ENCODE results near the gene CCDC77.

Gene CCDC77

GRCh38 chr12:447141-447540 lies 45.7 kb downstream of the CCDC77 start:
- Histone ChIP-seq H3K4me1 (peaks cover 7% of the 10 kb centered on the region; the same call in 1 of the 2 replicates), H3K36me3 (peaks cover 3% of the 10 kb centered on the region; the same call in 1 of the 2 replicates), H3K4me3 (ENCODE audit: low read depth, low read length) (no peak overlapping the region), H3K9me3 (no peaks in the 10 kb centered on the region), H3K27me3 (no peaks in the 10 kb centered on the region)
- DNase-seq, result no peak
- TF ChIP-seq CTCF (IDR thresholded peaks at IDR 0.05; ENCODE audit: low read depth, low read length), result no peak

- Histone ChIP-seq H3K4me1 (peaks cover 7% of the 10 kb centered on the region; the same call in 1 of the 2 replicates), H3K27me3 (no peaks in the 10 kb centered on the region), H3K36me3 (no peaks in the 10 kb centered on the region), H3K9me3 (no peaks in the 10 kb centered on the region), H3K4me3 (ENCODE audit: low read depth, low read length) (no peak overlapping the region)
- TF ChIP-seq CTCF (IDR thresholded peaks at IDR 0.05; ENCODE audit: low read depth, low read length), result no peak
- no peak for DNase-seq
Observed at GRCh38 chr12:449203-449602, 47.8 kb downstream of the CCDC77 start.

- H3K36me3 ChIP-seq, result no peaks in the 10 kb centered on the region
- no peak for DNase-seq
- TF ChIP-seq CTCF (IDR thresholded peaks at IDR 0.05; ENCODE audit: low read depth, low read length), result no peak
- no peaks in the 10 kb centered on the region for H3K27me3 ChIP-seq
- no peak overlapping the region for H3K4me3 ChIP-seq (ENCODE audit: low read depth, low read length)
- peaks cover 7% of the 10 kb centered on the region; the same call in 1 of the 2 replicates for H3K4me1 ChIP-seq
- no peaks in the 10 kb centered on the region for H3K9me3 ChIP-seq
Observed at GRCh38 chr12:450438-450837, 49.0 kb downstream of the CCDC77 start.

- peaks cover 7% of the 10 kb centered on the region; the same call in 1 of the 2 replicates for H3K4me1 ChIP-seq
- H3K27me3 ChIP-seq, result peaks cover 1% of the 10 kb centered on the region; the same call in 1 of the 2 replicates
- DNase-seq, result peak; percentile 40
- no peaks in the 10 kb centered on the region for H3K36me3 ChIP-seq
- H3K9me3 ChIP-seq, result no peaks in the 10 kb centered on the region
- no peak; the same call in 1 of the 2 replicates for TF ChIP-seq CTCF (IDR thresholded peaks at IDR 0.05; ENCODE audit: low read depth, low read length)
- no peak overlapping the region for H3K4me3 ChIP-seq (ENCODE audit: low read depth, low read length)
Observed at GRCh38 chr12:452667-453210, 51.3 kb downstream of the CCDC77 start.

- no peak for TF ChIP-seq CTCF (IDR thresholded peaks at IDR 0.05; ENCODE audit: low read depth, low read length)
- no peak overlapping the region for H3K4me3 ChIP-seq (ENCODE audit: low read depth, low read length)
- DNase-seq, result no peak
- no peaks in the 10 kb centered on the region for H3K36me3 ChIP-seq
- no peaks in the 10 kb centered on the region for H3K4me1 ChIP-seq
- H3K27me3 ChIP-seq, result peaks cover 12% of the 10 kb centered on the region
- peaks cover 5% of the 10 kb centered on the region for H3K9me3 ChIP-seq
Observed at GRCh38 chr12:454833-455232, 53.4 kb downstream of the CCDC77 start.

DNA sequence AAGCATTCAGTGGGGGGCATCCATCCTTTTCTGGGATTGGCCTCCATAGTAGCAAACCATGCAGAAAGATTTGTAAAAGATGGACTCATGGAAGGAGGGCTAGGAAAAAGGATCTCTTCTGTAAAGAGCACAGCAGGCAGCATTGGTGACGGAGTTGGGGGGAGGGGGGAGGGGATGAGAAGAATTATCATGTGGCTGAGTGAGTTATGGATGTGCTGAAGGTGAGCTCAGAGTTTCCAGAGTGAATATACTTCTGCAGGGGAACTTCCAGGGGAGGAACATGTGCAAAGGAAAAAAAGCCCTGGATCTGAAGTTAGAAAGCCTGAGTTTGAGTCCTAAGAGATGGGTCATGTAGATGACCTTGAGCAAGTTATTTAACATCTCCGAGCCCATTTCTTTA lies 54.4 kb downstream of the CCDC77 start:
- Histone ChIP-seq H3K36me3 (no peaks in the 10 kb centered on the region), H3K4me1 (no peaks in the 10 kb centered on the region), H3K27me3 (peaks cover 21% of the 10 kb centered on the region), H3K9me3 (peaks cover 5% of the 10 kb centered on the region), H3K4me3 (ENCODE audit: low read depth, low read length) (no peak overlapping the region)
- DNase-seq, result no peak
- TF ChIP-seq CTCF (IDR thresholded peaks at IDR 0.05; ENCODE audit: low read depth, low read length), result no peak
